Kidney (tissue), 14 donors: ENCODE data around the gene ARPP21. TPM values are rescaled to one million over a fixed set of nuclear protein-coding genes. Genes with fewer than 3 reads are reported as not detected.

Experiments
- DNase-seq, 5 donors: peaks; one replicate each; pipeline ENCODE4 v3.0.0-alpha.2; 2013 to 2020
- FAIRE-seq: peaks from 2 replicates; lab custom pipeline; 2012; peaks lifted over from hg19 to GRCh38; lab: Jason Lieb, UNC
- H3K27ac ChIP-seq, 2 donors: one replicate each; pipeline ENCODE4 v1.7.0; 2013; ENCODE audit warnings: low read depth in 2 of 2, low read length in 2 of 2, inconsistent platforms in 1 of 2
- H3K27me3 ChIP-seq: one replicate; pipeline ENCODE4 v1.7.1; 2013; ENCODE audit warnings: low read length, inconsistent platforms; ENCODE audit not compliant: control insufficient read depth, insufficient read depth
- H3K36me3 ChIP-seq, 3 donors: one replicate each; pipeline versions ENCODE4 v1.7.0 to v1.7.1; 2013; ENCODE audit warnings: low read length in 3 of 3, control low read depth in 1 of 3, inconsistent platforms in 1 of 3; ENCODE audit not compliant: insufficient read depth in 3 of 3, control insufficient read depth in 2 of 3
- H3K4me1 ChIP-seq, 3 donors: one replicate each; pipeline versions ENCODE4 v1.7.0 to v1.7.1; 2013; ENCODE audit warnings: low read length in 3 of 3, inconsistent platforms in 1 of 3, low read depth in 1 of 3; ENCODE audit not compliant: control insufficient read depth in 2 of 3, insufficient read depth in 2 of 3
- H3K4me3 ChIP-seq, 3 donors: one replicate each; pipeline versions ENCODE4 v1.7.0 to v1.8.1; 2013; ENCODE audit warnings: low read length in 3 of 3, control low read depth in 1 of 3, inconsistent platforms in 1 of 3
- H3K9ac ChIP-seq, 3 donors: one replicate each; pipeline versions ENCODE4 v1.7.0 to v1.7.1; 2013; ENCODE audit warnings: low read length in 3 of 3, control low read depth in 1 of 3, inconsistent platforms in 1 of 3
- H3K9me3 ChIP-seq, 3 donors: one replicate each; pipeline versions ENCODE4 v1.7.0 to v1.7.1; 2013; ENCODE audit warnings: low read length in 3 of 3, control low read depth in 1 of 3, inconsistent platforms in 1 of 3; ENCODE audit not compliant: control insufficient read depth in 2 of 3, insufficient read depth in 1 of 3
- CTCF ChIP-seq: IDR thresholded peaks from 3 replicates; pipeline ENCODE4 v1.5.1; 2012; ENCODE audit warnings: mild to moderate bottlenecking, moderate library complexity, borderline replicate concordance; ENCODE audit not compliant: insufficient read depth; ENCODE audit errors: extremely low read depth
- intact Hi-C: fragments of 100-400 bp; cut with DNase I; formaldehyde crosslinking; loops from one replicate; pipeline ENCODE4 v1.11.1; 2022
- polyA plus RNA-seq: library from polyadenylated mRNA; stranded (reverse); fragments of 350-450 nt; fragmentation: Illumina TruSeq; extraction: RNeasy Lipid Tissue Mini Kit (QIAGEN cat#74804); gene quantifications from one replicate; pipeline ENCODE4 v1.2.3, GENCODE V29; 2014; ENCODE audit warnings: low read depth, low replicate concordance; ENCODE audit not compliant: insufficient read depth
- total RNA-seq: library from RNA; stranded (reverse); fragmentation: NEBNext Ultra II Directional; extraction: Animal tissue kit (Norgen Biotek cat#: 25700); gene quantifications from one replicate; pipeline ENCODE4 v1.2.1, GENCODE V29; 2021
- donor health status: control.
- donor health status: control.
- donor health status: control.
- donor health status: control.
- donor health status: control.
- donor health status: DM: yes; HTN: yes; CAD: no.
- donor health status: Normal renal cell carcinoma (clear cell type).

ARPP21 gene
- total and polyA plus RNA-seq, 2 donors from 2014 or later = 0.11 to 0.44 TPM

DNA sequence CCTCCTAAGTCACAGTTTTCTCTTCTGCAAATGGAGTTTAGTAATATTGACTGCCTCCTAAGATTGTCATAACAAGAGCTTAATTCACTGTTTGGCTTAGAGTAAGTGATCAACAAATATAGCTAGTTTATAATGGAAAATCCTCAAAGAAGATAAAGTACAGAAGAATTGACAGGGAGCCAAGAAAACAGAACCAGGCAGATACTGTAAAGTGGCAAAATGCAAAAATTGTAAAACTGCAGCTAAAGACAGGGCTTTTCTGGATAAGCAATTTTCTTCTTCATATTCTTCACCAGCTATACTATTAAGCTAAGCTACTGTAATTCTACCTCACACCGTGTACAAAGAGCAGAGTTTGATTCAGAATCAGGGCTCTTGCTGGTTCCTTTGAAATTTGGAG, 148.6 kb downstream of the ARPP21 start:
- Histone ChIP-seq H3K4me1 (no peaks in the 10 kb centered on the region), H3K9me3 (no peaks in the 10 kb centered on the region), H3K27ac (no peak overlapping the region), H3K4me3 (no peak overlapping the region), H3K9ac (no peak overlapping the region), H3K27me3 (no peaks in the 10 kb centered on the region), H3K36me3 (no peaks in the 10 kb centered on the region)
- intact Hi-C loops = no loop called here
- DNase-seq (no peak), FAIRE-seq (no peak)
- no peak for TF ChIP-seq CTCF

DNA sequence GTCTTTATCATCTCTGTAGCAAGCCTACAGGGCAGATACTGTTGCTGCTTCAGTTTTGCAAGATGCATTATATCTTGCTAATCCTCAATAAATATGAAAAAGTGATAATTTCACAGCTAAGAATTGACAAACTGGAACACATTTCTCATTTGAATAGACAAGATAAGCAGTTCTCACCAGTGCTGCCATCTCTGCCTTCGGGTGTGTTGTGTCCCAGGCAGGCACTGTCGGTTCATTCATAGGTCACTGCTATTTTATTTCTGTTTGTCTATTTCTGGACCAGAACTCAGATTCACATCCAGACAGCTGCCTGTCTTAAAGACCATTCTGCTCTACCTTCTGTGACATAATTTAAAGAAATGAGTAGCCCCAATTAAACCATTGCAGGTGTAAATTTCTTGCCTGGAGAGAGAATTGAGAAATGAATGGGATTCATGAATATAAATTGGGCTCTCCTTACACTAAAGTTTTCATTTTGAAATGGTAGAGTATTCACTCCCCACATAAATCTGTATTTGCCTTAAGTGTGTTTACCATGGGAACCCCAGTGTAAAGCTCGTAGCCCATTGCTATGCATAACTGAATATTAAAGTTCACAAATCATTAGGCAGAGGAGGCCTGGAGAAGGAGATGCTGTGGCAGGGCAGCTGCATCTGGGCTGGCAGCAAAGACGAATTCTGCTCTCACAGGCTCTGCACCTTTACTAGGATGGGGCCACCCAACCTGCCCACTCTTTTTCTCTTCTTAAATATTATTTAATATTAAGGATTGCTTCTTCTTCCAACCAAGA, 149.9 kb downstream of the ARPP21 start:
- H3K36me3 ChIP-seq = no peaks in the 10 kb centered on the region
- no peak overlapping the region for H3K4me3 ChIP-seq
- H3K4me1 ChIP-seq = no peaks in the 10 kb centered on the region
- no peak overlapping the region for H3K27ac ChIP-seq
- TF ChIP-seq CTCF = no peak
- no peaks in the 10 kb centered on the region for H3K9me3 ChIP-seq
- H3K27me3 ChIP-seq = no peaks in the 10 kb centered on the region
- H3K9ac ChIP-seq = no peak overlapping the region
- DNase-seq (no peak), FAIRE-seq (no peak)
- intact Hi-C loops = no loop called here

- no peak for TF ChIP-seq CTCF
- Histone ChIP-seq H3K4me3 (no peak overlapping the region), H3K27ac (no peak overlapping the region), H3K27me3 (no peaks in the 10 kb centered on the region), H3K9ac (no peak overlapping the region), H3K36me3 (no peaks in the 10 kb centered on the region), H3K9me3 (no peaks in the 10 kb centered on the region), H3K4me1 (no peaks in the 10 kb centered on the region)
- FAIRE-seq (no peak), DNase-seq (no peak)
- intact Hi-C loops = no loop called here
Measured at GRCh38 chr3:35790764-35791163, 151.4 kb downstream of the ARPP21 start.
